NCI-H748 (cell line): ENCODE data around the gene TBX2.

Experiments
- DNase-seq: peaks from one replicate; lab custom pipeline; 2025; ENCODE audit not compliant: unreplicated experiment; lab: John Stamatoyannopoulos, UW

TBX2 gene

GRCh38 chr17:61386251-61386650 is 13.4 kb upstream of the TBX2 start:
- no peak for DNase-seq

- DNase-seq: no peak
Measured at GRCh38 chr17:61387011-61387410, 12.6 kb upstream of the TBX2 start.

- no peak for DNase-seq
Measured at GRCh38 chr17:61387511-61388305, 11.9 kb upstream of the TBX2 start.

GRCh38 chr17:61388561-61389356 is 10.9 kb upstream of the TBX2 start:
- no peak for DNase-seq

GRCh38 chr17:61389670-61390478 is 9.8 kb upstream of the TBX2 start:
- peak; percentile 39 for DNase-seq

DNA sequence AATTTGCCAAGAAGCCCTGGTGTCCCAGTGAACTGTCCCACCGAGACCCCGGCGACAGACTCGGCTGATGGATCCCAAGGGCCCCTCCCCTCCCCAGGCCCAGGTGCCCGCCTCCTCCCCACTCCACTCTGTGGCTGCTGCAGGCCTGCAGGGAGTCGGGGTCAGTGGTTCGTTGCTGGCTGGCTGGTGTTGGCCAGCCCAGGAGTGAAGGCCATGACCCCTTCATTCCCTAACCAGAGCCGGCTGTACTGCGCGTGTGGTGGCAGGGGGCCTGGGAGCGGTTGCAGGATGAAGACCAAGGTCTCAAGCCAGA is 9.2 kb upstream of the TBX2 start:
- DNase-seq: no peak

DNA sequence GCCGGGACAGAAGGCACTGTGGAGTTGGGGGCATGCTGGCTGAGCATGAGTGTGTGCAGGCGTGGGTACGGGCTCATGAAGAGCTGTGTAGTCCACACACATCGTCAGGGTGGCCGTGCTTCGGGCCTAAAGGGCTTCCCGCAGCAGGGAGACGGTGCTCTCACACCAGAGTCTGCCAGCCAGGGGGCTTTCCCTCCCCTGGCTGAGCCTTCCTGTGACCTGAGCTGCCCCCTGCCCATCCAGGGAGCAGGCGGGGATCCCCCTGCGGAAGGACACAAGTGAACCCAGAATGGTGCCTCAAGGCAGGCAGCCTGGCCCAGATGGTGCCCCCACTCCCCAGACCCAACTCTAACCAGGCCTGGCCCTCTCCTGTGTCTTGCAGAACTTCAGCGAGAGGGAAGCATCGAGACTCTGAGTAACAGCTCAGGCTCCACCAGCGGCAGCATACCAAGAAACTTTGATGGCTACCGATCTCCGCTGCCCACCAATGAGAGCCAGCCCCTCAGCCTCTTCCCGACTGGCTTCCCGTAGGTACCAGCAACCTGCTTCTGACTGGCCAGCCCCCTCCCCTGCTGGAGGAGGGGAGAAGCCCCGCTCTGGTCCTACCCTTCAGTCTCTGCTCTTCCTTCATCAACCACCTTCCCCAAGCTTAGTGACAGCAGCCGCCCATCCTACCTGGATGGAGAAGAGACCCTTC is 7.9 kb upstream of the TBX2 start:
- no peak for DNase-seq

- no peak for DNase-seq
Measured at GRCh38 chr17:61392679-61393078, 7.0 kb upstream of the TBX2 start.

DNA sequence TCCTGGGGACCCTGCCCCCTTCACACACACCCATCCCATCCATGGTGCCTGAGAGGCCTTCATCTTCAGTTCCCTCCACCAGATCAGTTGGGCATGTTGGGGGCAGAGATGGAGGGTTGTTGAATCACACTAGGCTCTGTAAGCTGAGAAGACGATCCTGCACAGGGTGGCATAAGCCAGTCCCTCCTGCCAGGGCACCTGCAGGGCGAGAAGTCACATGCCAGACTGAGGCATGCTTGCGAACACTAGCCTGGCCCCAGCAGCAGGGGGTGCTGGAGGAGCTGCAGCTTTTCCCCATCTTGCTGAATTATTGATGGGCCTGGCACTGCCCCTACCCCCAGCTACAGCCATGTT is 6.1 kb upstream of the TBX2 start:
- DNase-seq: no peak

DNA sequence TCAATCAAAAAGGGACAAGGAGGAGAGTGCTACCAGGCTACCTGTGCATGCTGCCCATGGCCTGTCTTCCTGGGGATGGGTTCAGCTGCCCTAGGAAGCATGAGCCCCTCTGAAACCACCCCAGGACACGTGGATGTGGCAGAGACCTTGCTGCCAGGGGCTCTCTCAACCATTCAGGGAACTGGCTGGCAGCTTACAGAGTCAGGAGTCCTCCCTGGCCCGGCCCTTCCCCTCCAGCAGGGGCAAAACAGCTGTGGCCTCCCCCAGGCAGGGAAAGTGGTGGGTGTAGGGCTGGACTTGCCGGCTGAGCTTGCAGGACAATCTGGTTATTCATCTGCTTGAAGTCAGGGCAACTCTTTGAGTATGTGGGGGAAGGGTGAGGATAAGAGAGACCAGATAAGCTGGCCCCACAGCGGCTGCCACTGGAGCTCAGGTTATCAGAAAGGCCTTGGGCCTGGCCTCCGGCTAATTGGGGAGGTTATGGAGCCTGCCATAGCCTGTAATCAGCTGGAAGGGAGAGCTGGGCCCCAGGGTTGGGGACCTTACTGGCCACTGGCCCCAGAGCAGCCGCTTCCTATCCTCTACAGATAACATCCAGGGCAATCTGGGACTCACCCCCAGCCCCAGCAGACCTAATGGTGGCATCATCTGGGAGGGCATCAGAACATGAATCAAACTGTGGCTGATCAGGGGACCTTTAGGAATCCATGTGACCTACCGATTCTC is 5.6 kb upstream of the TBX2 start:
- no peak for DNase-seq

- no peak for DNase-seq
Measured at GRCh38 chr17:61394630-61395408, 4.8 kb upstream of the TBX2 start.

DNA sequence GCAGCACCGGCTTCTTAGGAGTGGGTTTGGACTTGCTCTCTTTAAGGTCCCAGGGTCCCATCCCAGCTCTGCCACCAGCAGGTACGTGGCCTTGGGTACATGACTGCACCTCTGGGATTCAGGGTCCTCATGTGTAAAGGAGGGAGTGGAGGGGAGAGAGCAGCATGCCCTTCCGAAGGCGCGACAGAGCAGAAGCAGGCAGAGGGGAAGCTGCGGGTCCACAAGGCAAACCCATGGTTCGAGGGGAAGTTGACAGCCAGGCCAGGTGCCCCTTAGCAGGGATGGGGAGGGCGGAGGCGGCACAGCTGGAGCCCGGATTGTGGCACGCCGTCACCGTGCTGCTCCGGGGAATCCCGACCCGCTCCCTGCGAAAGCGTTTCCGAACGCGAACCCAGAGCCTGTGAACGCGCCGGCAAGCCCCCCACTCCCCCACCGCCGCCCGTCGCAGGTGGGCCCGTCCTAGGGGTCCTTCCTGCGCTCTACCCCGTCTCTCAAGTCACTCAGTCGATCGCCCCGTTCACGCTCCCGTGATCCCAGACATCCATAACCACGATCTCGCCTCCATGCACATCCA is 4.1 kb upstream of the TBX2 start:
- DNase-seq: no peak

DNA sequence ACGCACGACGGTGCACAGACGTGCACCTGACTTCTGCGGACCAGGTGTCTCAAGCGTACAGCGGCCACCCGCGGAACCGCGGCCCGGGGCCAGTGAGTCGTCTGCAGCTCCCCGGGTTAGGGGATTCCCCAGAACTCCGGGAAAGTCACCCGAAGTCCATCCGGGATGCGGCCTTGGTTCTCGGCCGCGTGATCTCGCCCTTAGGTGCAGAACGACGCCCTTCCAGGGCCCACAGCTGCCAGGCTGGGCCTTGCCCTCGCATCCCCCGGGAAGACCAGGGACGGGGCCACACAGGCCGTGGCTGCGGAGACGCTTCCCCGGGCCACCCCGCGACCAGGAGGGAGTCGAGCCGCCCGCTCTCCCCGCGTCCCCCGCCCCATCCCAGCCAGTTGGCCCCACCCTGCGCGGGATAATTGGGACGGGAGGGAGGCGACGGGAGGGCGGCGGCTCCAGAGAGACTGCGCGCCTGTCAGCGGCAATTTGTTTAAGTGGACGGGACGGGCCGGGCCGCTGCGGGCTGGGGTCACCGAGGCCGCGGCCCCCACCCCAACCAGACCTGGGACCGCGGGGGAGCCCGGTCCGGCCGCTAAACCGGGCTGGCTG is 3.6 kb upstream of the TBX2 start:
- DNase-seq: no peak

DNA sequence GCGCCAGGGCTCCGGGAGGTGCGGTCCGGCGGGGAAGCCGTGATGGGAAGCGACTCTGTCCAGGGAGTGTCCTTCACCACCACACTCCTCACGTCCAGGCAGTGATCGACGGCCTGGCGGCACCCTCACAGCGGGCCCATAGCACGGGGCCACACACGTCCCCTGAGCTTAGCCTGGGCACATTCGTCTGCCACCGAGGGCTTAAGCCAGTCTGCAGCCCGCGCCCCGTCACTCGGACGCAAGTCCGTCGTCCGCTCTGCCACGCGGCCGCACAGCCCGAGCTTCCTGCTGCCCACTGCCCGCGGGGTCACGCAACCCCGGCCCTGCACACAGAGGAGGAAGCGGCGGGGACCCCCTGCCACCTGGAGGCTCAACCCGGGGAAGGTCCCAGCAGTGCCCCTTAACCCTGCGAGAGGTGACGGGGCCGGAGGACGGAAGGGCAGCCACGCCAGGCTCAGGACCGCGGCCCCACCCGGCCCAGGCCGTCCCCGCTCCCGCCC is 3.0 kb upstream of the TBX2 start:
- DNase-seq: no peak

DNA sequence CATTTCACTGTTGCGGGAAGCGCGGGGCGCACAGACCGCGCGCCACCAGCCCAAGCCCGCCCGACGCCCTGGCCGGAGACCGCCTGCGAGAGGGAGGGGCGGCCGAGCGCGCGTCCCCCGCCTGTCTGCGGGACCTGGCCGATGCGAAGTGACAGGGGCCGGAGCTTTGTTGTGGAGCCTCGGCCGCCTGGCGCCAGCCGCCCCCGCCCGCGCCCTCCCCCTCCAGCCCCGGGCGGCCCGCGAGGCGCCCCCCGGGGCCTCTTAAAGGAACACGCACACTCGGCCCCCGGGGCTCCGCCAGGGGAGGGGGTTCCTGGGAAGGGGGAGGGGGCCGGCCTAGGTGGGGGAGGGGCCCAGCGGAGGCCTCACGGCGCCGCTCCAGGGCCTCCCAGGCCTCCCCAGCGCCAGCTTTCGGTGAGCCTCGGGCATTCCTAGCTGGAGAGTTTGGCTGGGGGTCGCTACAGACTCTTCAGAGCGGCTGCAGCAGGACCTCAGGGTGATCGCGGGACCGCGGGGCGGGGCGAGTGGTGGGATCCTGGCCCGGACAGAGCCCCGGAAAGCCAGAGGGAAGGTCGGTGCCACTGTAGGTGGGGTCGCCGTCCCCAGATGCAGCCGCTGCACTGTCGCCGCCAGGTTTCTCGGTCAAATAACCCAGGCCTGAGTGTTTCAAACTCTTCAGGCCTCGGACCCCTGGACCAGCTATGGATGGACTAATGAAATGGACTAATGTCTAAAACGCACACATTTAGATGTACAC is 2.4 kb upstream of the TBX2 start:
- DNase-seq: peak; percentile 40

- no peak for DNase-seq
Measured at GRCh38 chr17:61398721-61399130, 917 bp upstream of the TBX2 start.

DNA sequence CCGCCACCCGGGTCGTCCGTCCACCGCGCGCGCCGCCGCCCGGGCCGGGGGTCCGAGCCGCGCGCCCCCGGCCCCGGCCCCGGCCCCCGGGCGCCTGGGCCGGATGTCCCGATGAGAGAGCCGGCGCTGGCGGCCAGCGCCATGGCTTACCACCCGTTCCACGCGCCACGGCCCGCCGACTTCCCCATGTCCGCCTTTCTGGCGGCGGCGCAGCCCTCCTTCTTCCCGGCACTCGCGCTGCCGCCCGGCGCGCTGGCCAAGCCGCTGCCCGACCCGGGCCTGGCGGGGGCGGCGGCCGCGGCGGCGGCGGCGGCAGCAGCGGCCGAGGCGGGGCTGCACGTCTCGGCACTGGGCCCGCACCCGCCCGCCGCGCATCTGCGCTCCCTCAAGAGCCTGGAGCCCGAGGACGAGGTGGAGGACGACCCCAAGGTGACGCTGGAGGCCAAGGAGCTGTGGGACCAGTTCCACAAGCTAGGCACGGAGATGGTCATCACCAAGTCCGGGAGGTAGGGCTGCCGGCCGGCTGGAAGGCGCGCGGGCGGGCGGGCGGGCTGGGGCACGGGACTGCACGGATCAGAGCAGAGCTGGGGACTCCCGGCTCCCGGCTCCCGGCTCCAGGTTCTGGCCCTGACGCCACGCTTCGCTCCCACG is 548 bp downstream of the TBX2 start:
- DNase-seq: peak; percentile 51
